ENCODE data around the gene IGF2.

Gene IGF2

DNA sequence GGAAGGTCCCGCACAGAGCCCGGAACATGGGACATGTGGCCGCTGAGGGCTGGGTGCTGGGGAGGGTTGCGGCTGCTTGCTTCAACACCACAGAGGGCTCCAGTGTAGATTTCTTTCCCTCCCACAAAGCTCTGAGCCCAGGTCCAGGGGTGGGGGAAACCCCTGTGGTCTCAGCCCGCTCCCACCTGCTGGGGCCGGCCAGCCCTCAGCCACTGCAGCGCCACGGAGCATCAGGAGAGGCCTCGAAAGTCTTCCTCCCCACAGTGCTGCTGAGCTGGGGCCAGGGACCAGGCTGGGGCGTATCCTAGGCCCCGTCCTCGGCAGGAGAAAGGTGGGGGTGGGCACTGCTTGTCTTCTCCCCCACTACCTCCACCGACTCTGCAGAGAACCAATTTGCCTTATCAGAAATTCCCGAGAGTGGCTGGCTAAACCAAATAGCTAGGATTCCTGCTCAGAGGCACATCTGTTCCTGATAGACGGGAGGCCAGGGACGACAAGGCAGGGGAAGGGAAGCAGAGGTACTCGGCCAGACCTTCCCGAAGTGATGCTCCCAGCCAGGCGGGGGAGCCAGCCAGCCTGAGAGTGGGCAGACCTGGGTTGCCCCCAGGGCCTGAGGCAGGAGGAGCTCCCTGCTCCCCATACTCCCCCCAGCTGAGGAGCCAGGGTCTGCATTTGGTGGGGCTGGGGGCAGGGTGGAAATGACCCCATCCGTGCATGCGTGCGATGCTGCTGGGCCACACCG lies 18.7 kb downstream of the IGF2 start:
- DNase-seq (ENCODE audit: low spot score) = no peak
- TF ChIP-seq, protein P1, sequence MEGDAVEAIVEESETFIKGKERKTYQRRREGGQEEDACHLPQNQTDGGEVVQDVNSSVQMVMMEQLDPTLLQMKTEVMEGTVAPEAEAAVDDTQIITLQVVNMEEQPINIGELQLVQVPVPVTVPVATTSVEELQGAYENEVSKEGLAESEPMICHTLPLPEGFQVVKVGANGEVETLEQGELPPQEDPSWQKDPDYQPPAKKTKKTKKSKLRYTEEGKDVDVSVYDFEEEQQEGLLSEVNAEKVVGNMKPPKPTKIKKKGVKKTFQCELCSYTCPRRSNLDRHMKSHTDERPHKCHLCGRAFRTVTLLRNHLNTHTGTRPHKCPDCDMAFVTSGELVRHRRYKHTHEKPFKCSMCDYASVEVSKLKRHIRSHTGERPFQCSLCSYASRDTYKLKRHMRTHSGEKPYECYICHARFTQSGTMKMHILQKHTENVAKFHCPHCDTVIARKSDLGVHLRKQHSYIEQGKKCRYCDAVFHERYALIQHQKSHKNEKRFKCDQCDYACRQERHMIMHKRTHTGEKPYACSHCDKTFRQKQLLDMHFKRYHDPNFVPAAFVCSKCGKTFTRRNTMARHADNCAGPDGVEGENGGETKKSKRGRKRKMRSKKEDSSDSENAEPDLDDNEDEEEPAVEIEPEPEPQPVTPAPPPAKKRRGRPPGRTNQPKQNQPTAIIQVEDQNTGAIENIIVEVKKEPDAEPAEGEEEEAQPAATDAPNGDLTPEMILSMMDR (IDR thresholded peaks at IDR 0.05; ENCODE audit: extremely low read depth, missing control alignments) = no peak

DNA sequence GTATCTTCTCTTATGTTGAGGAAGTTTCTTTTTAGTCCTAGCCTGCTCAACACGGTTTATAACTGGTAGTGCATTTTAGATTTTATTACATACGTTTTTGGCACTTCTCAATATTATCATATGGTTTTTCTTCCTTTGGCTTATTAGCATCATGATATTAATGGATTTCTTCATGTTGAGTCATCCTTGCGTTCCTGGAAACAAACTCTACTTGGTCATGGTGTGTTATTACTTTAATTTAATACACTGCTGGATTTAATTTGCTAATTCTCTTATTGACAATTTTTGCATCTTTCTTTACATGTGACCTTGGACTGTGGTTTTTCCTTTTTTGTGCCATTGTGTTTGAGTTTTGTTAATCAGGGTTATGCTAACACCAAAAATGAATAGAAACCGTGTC lies 20.5 kb downstream of the IGF2 start:
- no peak for DNase-seq (ENCODE audit: low spot score)
- TF ChIP-seq, protein P1 (IDR thresholded peaks at IDR 0.05; ENCODE audit: extremely low read depth, missing control alignments) = no peak

DNA sequence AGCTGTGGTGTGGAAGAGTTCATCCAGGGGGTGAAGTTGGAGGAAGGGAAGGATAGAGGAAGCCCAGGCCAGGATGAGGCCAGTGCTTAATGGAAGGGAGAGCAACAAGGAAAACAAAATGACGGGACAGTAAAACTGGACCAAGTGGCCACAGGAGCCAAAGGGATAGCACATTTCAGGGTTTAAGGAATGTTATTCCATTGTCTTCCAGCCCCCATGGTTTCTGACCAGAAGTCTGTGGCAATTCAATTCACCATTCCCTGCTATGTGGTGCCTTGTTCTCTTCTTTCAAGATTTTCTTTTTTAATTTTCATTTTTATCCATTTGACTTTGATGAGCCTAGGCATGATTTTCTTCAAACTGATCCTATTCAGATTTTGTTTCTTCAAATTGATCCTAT lies 22.5 kb downstream of the IGF2 start:
- TF ChIP-seq, protein P1 (IDR thresholded peaks at IDR 0.05; ENCODE audit: extremely low read depth, missing control alignments) = no peak
- DNase-seq (ENCODE audit: low spot score) = no peak

DNA sequence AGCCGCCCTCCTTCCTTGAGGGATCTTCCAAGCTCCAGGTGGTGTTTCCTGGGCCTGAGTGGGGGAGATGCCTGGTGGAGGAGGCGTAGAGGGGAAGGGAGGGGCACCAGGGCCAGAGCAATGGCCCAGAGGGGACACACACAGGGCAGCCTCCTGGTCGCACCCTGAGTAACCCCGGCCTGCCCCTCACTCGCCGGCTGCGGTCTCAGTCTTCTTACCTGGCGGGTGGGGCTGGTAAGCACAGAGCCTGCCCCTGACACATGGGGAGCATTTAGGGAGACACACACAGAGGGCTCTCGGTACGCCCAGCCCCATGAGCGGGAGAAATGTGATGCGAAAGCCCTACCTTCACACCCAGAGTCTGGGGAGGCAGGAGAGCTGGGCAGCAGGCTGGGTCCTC lies 23.9 kb downstream of the IGF2 start:
- TF ChIP-seq, protein P1 (IDR thresholded peaks at IDR 0.05; ENCODE audit: extremely low read depth, missing control alignments) = no peak
- DNase-seq (ENCODE audit: low spot score) = no peak

DNA sequence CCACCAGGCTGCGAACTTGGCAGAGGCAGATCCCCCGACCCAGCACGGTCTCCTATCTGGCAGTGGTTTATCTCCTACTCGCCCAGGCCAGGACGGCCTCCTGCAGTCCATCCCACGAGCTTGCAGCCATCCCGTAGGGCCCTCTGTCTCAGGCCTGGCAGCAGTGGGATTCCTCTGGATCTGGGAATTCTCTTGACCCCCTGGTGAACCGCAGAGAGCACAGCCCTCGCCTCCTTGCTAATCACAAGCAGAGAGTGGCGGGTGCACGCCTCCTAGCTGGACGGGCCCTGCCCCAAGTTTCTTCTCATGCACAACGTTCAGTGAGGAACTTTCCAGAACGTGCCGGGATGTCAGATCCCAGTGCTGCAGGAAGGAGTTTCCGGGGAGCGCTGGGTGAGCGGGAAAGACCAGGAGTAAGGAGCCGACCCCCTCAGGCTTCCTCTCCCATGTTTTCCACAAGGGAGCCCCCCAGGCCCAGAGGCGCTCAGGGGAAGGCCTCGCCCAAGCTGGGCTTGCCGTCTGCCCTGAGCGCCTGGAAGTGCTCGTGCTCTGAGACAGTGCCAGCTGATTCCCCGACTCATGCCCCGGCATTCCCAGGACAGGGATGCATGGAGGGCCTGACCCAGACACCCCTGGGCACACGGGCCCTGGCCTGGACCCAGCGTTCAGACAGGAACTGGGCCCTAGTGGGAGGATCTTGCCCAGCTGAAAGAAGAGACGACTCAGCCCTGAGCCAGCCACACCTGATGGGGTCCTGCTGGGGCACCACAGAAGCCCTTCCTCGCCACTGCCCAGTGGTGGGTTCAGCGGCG lies 24.6 kb downstream of the IGF2 start:
- TF ChIP-seq, protein P1 (IDR thresholded peaks at IDR 0.05; ENCODE audit: extremely low read depth, missing control alignments) = no peak
- no peak for DNase-seq (ENCODE audit: low spot score)

DNA sequence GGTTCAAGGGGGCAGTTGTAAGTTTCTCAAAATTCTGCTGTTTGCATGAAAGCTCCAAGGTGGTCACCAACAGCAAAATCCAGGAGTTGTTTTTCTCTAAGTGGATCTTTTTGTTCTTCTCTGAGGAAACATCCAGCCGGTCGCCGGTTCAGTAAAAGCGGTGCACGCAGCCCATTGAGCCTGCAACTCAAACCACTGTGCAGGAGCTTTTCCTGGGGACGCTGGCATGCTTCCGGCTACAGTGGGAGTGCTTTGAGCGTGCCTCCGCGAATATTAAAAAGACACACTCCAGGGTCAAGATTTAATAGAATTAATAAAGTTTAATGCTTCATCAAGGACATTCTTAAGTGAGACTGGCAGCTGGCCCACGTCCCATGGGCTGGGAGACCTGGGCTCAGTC lies 25.4 kb downstream of the IGF2 start:
- DNase-seq (ENCODE audit: low spot score) = no peak
- TF ChIP-seq, protein P1 (IDR thresholded peaks at IDR 0.05; ENCODE audit: extremely low read depth, missing control alignments) = no peak

DNA sequence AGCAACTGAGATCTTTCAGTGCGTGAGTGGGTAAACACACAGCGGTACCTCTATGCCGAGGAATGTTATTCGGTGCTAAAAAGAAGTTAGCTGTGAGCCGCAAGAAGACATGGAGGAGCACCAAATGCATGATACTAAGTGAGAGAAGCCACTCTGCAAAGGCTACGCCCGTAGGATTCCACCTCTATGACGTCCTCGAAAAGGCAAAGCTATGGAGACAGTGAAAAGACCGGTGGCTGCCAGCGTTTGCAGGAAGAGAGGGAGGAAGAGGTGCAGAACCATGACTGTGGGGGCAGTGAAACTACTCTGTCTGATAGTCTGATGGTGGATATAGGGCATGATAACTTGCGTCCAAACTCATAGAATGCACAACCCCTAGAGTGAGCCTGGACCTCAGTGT lies 28.7 kb downstream of the IGF2 start:
- TF ChIP-seq, protein P1 (IDR thresholded peaks at IDR 0.05; ENCODE audit: extremely low read depth, missing control alignments) = no peak
- no peak for DNase-seq (ENCODE audit: low spot score)
